Measurements from ENCODE around the gene EYA2. TPM values are rescaled to one million over a fixed set of nuclear protein-coding genes. Genes with fewer than 3 reads are reported as not detected.
"Not testable (repeated sequence)": the region's sequence is repeated elsewhere in the genome, so short reads cannot be mapped to it uniquely, and the experiment has no call there.

Gene EYA2
- total RNA-seq, 2 experiments from 2014 or later: not detected

DNA sequence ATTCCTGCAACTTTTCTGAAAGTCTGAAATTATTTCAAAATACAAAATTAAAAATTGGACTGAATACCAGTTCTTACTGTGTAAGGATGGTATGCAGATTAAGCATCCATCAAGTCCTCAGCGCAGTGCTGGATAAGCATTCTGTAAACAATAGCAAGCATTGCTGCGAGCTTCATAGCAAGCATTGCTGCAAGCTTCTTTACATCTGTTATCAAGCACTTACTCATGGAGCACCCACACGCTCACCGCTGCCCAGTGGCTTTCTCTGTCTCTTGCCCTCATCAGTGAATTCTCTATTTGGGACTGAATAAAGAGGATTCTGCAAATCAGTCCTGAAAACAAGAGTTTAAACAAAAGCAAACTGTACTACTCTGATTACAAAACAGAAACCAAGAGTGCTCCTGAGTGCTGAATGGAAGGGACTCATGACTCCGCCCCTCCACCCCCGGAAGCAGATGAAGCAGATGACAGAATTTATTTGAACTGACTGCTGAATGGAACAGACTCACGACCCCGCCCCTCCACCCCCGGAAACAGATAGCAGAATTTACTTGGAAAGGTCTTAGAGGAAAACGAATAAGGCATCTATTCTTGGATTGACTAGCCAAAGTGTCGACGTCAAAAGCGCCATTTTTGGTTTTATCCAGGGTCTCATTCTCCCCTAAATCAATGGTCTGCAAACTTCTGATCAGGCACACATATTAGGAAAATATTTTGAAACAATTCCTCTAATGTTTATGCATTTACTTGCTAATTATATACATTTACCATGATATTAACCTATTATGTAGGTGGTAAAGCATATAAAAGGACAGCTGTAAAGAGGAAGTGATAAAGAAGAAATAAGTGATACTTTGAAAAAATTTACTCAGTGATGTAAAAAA lies 22.1 kb upstream of the EYA2 start:
- H3K27ac Mint-ChIP-seq: no peak overlapping the region
- POLR2A ChIA-PET: no interaction called here
- no peak overlapping the region for H3K4me3 Mint-ChIP-seq
- H3K4me1 Mint-ChIP-seq: peaks cover 2% of the 10 kb centered on the region
- CTCF ChIA-PET: interaction anchor here (1.2 kb wide), 1 partner anchor 9 kb away, joined by 4 read pairs; no protein-coding TSS in a partner anchor
- H3K36me3 Mint-ChIP-seq (ENCODE audit: low read depth): no peaks in the 10 kb centered on the region
- intact Hi-C loops (cut with DNase I, micrococcal nuclease): no loop called here
- H3K27me3 Mint-ChIP-seq: peaks cover 25% of the 10 kb centered on the region
- no peak for ATAC-seq
- DNase-seq: peak; percentile 29
- H3K9me3 Mint-ChIP-seq (ENCODE audit: low read depth): peaks cover 8% of the 10 kb centered on the region

GRCh38 chr20:46875059-46875458 lies 19.6 kb upstream of the EYA2 start:
- H3K27me3 Mint-ChIP-seq: peaks cover 21% of the 10 kb centered on the region
- DNase-seq: no peak
- no peak for ATAC-seq
- CTCF ChIA-PET: no interaction called here
- H3K4me1 Mint-ChIP-seq: peaks cover 2% of the 10 kb centered on the region
- no peaks in the 10 kb centered on the region for H3K9me3 Mint-ChIP-seq (ENCODE audit: low read depth)
- POLR2A ChIA-PET: no interaction called here
- H3K36me3 Mint-ChIP-seq (ENCODE audit: low read depth): no peaks in the 10 kb centered on the region
- no peak overlapping the region for H3K27ac Mint-ChIP-seq
- intact Hi-C loops (cut with DNase I, micrococcal nuclease): no loop called here
- no peak overlapping the region for H3K4me3 Mint-ChIP-seq

GRCh38 chr20:46879386-46879785 lies 15.3 kb upstream of the EYA2 start:
- Mint-ChIP-seq H3K4me3 (no peak overlapping the region), H3K9me3 (ENCODE audit: low read depth) (no peaks in the 10 kb centered on the region)
- CTCF ChIA-PET: interaction anchor here (0.7 kb wide), 1 partner anchor 487 kb away, joined by 3 read pairs; no protein-coding TSS in a partner anchor

GRCh38 chr20:46879963-46880362 lies 14.7 kb upstream of the EYA2 start:
- H3K4me3 Mint-ChIP-seq; H3K9me3 Mint-ChIP-seq (ENCODE audit: low read depth); H3K27ac Mint-ChIP-seq; ATAC-seq; DNase-seq; H3K4me1 Mint-ChIP-seq; CTCF ChIA-PET; POLR2A ChIA-PET; intact Hi-C loops (cut with DNase I, micrococcal nuclease); H3K36me3 Mint-ChIP-seq (ENCODE audit: low read depth): not testable (repeated sequence)
- H3K27me3 Mint-ChIP-seq: peaks cover 11% of the 10 kb centered on the region

More at GRCh38 chr20:46879386-46879785, 15.3 kb upstream of the EYA2 start:
- Mint-ChIP-seq H3K36me3 (ENCODE audit: low read depth) (no peaks in the 10 kb centered on the region), H3K27me3 (peaks cover 15% of the 10 kb centered on the region), H3K4me1 (no peaks in the 10 kb centered on the region), H3K27ac (no peak overlapping the region)
- POLR2A ChIA-PET: no interaction called here
- intact Hi-C loops (cut with DNase I, micrococcal nuclease): no loop called here
- ATAC-seq: no peak
- DNase-seq: no peak

DNA sequence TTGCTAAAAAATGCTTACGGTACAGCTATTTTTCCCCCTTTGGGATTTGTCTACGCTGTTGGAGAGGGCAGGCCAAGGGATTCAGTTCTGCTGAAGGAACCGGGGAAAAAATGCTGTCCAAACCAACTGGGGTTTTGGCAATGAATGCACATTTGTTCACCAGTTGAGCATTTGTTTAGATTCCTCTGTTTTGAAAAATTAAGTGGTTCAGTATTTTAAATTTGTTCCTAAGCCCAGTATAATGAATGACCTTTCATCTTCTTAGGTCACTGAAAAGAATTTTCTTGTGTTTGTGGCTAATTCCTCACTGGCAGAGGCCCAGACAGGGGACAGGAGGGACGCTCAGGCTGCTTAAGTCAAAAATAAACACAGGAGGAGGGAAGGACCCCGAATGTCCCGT lies 10.8 kb upstream of the EYA2 start:
- ATAC-seq: no peak
- ChIA-PET CTCF (no interaction called here), POLR2A (no interaction called here)
- Mint-ChIP-seq H3K27ac (no peak overlapping the region), H3K4me1 (no peaks in the 10 kb centered on the region), H3K36me3 (ENCODE audit: low read depth) (no peaks in the 10 kb centered on the region), H3K4me3 (no peak overlapping the region), H3K27me3 (peaks cover 11% of the 10 kb centered on the region), H3K9me3 (ENCODE audit: low read depth) (no peaks in the 10 kb centered on the region)
- intact Hi-C loops (cut with DNase I, micrococcal nuclease): no loop called here
- DNase-seq: no peak

DNA sequence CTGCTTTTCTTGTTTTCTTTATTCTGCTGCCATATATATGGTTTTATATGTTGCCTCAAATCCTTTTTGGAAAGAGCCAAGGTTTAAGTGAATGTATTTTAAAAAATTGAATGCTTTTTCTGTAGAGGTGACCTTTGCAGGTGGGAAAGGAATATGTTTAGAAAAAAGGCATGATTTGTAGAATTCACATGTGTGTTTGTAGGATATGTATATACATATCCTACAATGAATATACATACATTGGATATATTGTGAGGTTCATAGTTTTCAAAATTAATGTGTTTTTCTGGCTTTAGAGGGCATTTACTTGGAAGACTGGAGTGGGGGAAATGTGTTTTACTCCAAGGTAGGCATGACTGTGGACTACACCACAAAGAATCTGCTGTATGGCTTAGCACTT lies 4.0 kb upstream of the EYA2 start:
- H3K4me3 Mint-ChIP-seq: no peak overlapping the region
- H3K36me3 Mint-ChIP-seq (ENCODE audit: low read depth): no peaks in the 10 kb centered on the region
- intact Hi-C loops (cut with DNase I, micrococcal nuclease): no loop called here
- CTCF ChIA-PET: no interaction called here
- H3K27me3 Mint-ChIP-seq: peaks cover 31% of the 10 kb centered on the region
- no peak for DNase-seq
- POLR2A ChIA-PET: no interaction called here
- no peak overlapping the region for H3K27ac Mint-ChIP-seq
- peaks cover 5% of the 10 kb centered on the region for H3K9me3 Mint-ChIP-seq (ENCODE audit: low read depth)
- no peaks in the 10 kb centered on the region for H3K4me1 Mint-ChIP-seq
- no peak for ATAC-seq

DNA sequence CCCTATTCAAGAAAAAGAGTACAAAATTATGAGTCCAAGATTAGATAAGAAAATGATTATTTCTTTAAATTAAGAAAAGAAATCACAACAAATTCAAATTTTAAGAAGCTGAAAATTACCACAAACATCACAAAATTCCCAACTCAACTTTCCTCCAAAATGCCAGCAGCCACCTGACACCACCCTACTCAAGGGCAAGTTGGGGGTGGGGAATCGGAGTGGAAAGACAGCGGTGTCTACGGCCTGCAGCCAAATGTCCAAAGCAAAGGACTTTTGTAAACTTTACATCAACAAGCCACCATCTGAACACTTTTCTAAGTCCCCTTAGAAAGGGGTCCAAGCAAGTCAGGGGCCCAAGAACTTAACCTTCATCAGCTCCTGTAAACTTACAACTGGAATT lies 1.6 kb upstream of the EYA2 start:
- intact Hi-C loops (cut with DNase I, micrococcal nuclease): no loop called here
- H3K27me3 Mint-ChIP-seq: peaks cover 46% of the 10 kb centered on the region

DNA sequence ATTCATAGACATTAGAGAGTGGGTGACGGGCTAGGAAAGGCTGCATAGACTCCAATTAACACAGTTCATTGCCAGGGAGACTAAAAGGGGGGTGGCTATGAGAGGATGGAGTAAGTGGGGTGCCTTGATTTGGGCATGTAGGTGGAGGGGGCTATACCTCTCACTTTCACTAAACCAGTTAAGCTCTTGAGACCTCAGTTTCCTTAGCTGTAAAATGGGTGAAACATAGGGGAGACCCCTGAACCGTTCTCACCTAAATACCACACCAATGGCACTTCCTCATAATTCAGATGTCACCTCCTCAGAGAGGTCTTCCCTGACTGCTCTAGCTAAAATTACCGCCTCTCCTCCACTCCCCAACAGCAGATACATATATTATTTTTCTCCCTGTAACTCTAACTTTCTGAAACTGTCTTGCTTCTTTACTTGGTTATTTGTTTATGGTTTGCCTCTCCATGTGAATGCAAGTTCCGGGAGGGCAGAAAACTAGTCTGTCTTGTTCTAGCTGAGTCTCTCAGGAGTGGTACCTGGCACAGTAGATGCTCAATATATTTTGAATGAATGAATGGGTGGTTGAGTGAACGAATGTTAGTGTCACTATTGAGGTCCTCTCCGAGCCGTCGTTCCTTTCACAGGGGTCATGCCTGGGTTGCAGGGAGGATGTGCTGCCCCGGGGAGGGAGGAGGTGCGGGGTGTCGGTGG lies 615 bp upstream of the EYA2 start:
- no peaks in the 10 kb centered on the region for H3K4me1 Mint-ChIP-seq
- ATAC-seq (no peak), DNase-seq (no peak)
- ChIA-PET POLR2A (no interaction called here), CTCF (no interaction called here)
- H3K4me3 Mint-ChIP-seq: no peak overlapping the region
- H3K27me3 Mint-ChIP-seq: peaks cover 50% of the 10 kb centered on the region
- no peak overlapping the region for H3K27ac Mint-ChIP-seq
- no peaks in the 10 kb centered on the region for H3K36me3 Mint-ChIP-seq (ENCODE audit: low read depth)
- H3K9me3 Mint-ChIP-seq (ENCODE audit: low read depth): peaks cover 5% of the 10 kb centered on the region
- intact Hi-C loops (cut with DNase I, micrococcal nuclease): no loop called here

More for the DNA sequence above, 1.6 kb upstream of the EYA2 start:
- DNase-seq (no peak), ATAC-seq (no peak)
- H3K27ac Mint-ChIP-seq: no peak overlapping the region
- no peak overlapping the region for H3K4me3 Mint-ChIP-seq
- ChIA-PET POLR2A (interaction anchor here (0.5 kb wide), 1 partner anchor 105 kb away, joined by 3 read pairs; no protein-coding TSS in a partner anchor), CTCF (interaction anchor here (0.7 kb wide), 1 partner anchor 343 kb away, joined by 3 read pairs; the partner anchor contains the start of gene OCSTAMP)
- H3K9me3 Mint-ChIP-seq (ENCODE audit: low read depth): peaks cover 5% of the 10 kb centered on the region
- no peaks in the 10 kb centered on the region for H3K36me3 Mint-ChIP-seq (ENCODE audit: low read depth)
- H3K4me1 Mint-ChIP-seq: no peaks in the 10 kb centered on the region

- H3K4me3 Mint-ChIP-seq: no peak overlapping the region
- intact Hi-C loops (cut with DNase I, micrococcal nuclease): no loop called here
- ChIA-PET CTCF (no interaction called here), POLR2A (no interaction called here)
- DNase-seq (no peak), ATAC-seq (no peak)
- H3K36me3 Mint-ChIP-seq (ENCODE audit: low read depth): no peaks in the 10 kb centered on the region
- no peak overlapping the region for H3K27ac Mint-ChIP-seq
- no peaks in the 10 kb centered on the region for H3K4me1 Mint-ChIP-seq
- H3K9me3 Mint-ChIP-seq (ENCODE audit: low read depth): peaks cover 5% of the 10 kb centered on the region
- peaks cover 49% of the 10 kb centered on the region for H3K27me3 Mint-ChIP-seq
Observed at GRCh38 chr20:46894971-46895905, 595 bp downstream of the EYA2 start.

GRCh38 chr20:46895906-46896242 lies 1.2 kb downstream of the EYA2 start:
- CTCF ChIA-PET: no interaction called here
- peaks cover 45% of the 10 kb centered on the region for H3K27me3 Mint-ChIP-seq

DNA sequence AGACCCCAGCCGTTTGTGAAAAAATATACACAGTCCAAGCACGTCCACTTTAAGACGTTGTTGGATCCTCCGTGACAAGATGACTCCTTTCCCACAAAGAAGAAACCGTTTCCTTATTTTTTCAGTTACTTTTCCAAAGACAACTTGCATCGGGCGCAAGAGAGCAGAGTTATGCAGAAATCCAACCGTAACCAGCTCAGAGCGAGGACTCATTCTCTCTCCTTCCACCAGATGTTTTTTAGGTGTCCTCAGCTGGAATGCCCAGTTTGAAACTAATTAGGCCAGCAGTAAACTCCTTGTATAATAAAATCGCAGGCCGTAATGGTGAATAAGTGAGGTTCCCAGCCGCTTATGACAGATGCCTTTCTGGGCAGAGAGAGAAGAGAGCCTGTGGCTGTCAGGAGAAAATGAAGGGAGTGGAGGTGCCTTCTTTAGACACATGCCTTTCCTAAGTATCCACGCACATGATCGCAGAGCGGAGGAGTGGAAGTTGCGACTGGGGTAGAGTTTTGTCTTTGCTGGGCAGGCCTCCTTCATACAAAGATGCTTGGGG lies 2.8 kb downstream of the EYA2 start:
- Mint-ChIP-seq H3K27me3 (peaks cover 45% of the 10 kb centered on the region), H3K27ac (no peak overlapping the region), H3K9me3 (ENCODE audit: low read depth) (no peaks in the 10 kb centered on the region), H3K4me3 (no peak overlapping the region), H3K36me3 (ENCODE audit: low read depth) (no peaks in the 10 kb centered on the region), H3K4me1 (no peaks in the 10 kb centered on the region)
- CTCF ChIA-PET: no interaction called here
- ATAC-seq (no peak), DNase-seq (no peak)
- intact Hi-C loops (cut with DNase I, micrococcal nuclease): no loop called here
- POLR2A ChIA-PET: no interaction called here

More at GRCh38 chr20:46895906-46896242, 1.2 kb downstream of the EYA2 start:
- intact Hi-C loops (cut with DNase I, micrococcal nuclease): no loop called here
- ATAC-seq: no peak
- H3K4me1 Mint-ChIP-seq: no peaks in the 10 kb centered on the region
- no peaks in the 10 kb centered on the region for H3K36me3 Mint-ChIP-seq (ENCODE audit: low read depth)
- H3K27ac Mint-ChIP-seq: no peak overlapping the region
- no peak for DNase-seq
- H3K4me3 Mint-ChIP-seq: no peak overlapping the region
- peaks cover 1% of the 10 kb centered on the region for H3K9me3 Mint-ChIP-seq (ENCODE audit: low read depth)
- POLR2A ChIA-PET: no interaction called here

All from activated CD4-positive, alpha-beta T cell treated with anti-CD3 and anti-CD28 coated beads for 36 hours (primary cell).